ENCODE data around the gene ACSL6. TPM values are rescaled to one million over a fixed set of nuclear protein-coding genes. Genes with fewer than 3 reads are reported as not detected.
"Not testable (repeated sequence)": the region's sequence is repeated elsewhere in the genome, so short reads cannot be mapped to it uniquely, and the experiment has no call there.

Gene ACSL6
- total RNA-seq, 6 donors from 2014 or later = 0.61 to 1.2 (median 0.74) TPM; not detected in 1

GRCh38 chr5:131914472-131914871, 97.0 kb downstream of the ACSL6 start:
- Histone ChIP-seq H3K9me3 (no peaks in the 10 kb centered on the region), H3K4me1 (no peaks in the 10 kb centered on the region), H3K4me3 (no peak overlapping the region), H3K27ac (no peak overlapping the region), H3K36me3 (no peaks in the 10 kb centered on the region), H3K27me3 (no peaks in the 10 kb centered on the region)
- ATAC-seq (ENCODE audit: low FRiP score in 2 of 2) (no peak), DNase-seq (no peak)
- TF ChIP-seq EP300 (IDR thresholded peaks at IDR 0.05) (no peak), CTCF (IDR thresholded peaks at IDR 0.05) (no peak), POLR2A (IDR thresholded peaks at IDR 0.05) (no peak), POLR2AphosphoS5 (IDR thresholded peaks at IDR 0.05) (no peak)

- H3K4me1 ChIP-seq = no peaks in the 10 kb centered on the region
- H3K27ac ChIP-seq = no peak overlapping the region
- no peak for DNase-seq
- H3K36me3 ChIP-seq = no peaks in the 10 kb centered on the region
- no peaks in the 10 kb centered on the region for H3K9me3 ChIP-seq
- H3K27me3 ChIP-seq = no peaks in the 10 kb centered on the region
- 59 to 77% methylated on average over 3 of the region's 3 CpGs for WGBS, 2 donors
- no peak for ATAC-seq (ENCODE audit: low FRiP score in 2 of 2)
- H3K4me3 ChIP-seq = no peak overlapping the region
- TF ChIP-seq EP300 (IDR thresholded peaks at IDR 0.05) = no peak
- no peak for TF ChIP-seq POLR2AphosphoS5 (IDR thresholded peaks at IDR 0.05)
- no peak for TF ChIP-seq POLR2A (IDR thresholded peaks at IDR 0.05)
- no peak for TF ChIP-seq CTCF (IDR thresholded peaks at IDR 0.05)
Measured at GRCh38 chr5:131913603-131914002, 97.9 kb downstream of the ACSL6 start.

GRCh38 chr5:131906668-131907067, 104.8 kb downstream of the ACSL6 start:
- WGBS, 2 donors = 83 to 89% methylated on average over 2 of the region's 2 CpGs
- peaks cover 0 to 7% (median 3%) of the 10 kb centered on the region in 4 donors for H3K9me3 ChIP-seq
- H3K4me1 ChIP-seq = no peaks in the 10 kb centered on the region
- no peak for ATAC-seq (ENCODE audit: low FRiP score in 2 of 2)
- no peaks in the 10 kb centered on the region for H3K27me3 ChIP-seq
- TF ChIP-seq POLR2A (IDR thresholded peaks at IDR 0.05) = no peak
- no peak for TF ChIP-seq EP300 (IDR thresholded peaks at IDR 0.05)
- TF ChIP-seq CTCF (IDR thresholded peaks at IDR 0.05) = no peak
- no peak for TF ChIP-seq POLR2AphosphoS5 (IDR thresholded peaks at IDR 0.05)
- H3K4me3 ChIP-seq = no peak overlapping the region
- no peaks in the 10 kb centered on the region for H3K36me3 ChIP-seq
- H3K27ac ChIP-seq = no peak overlapping the region
- DNase-seq = no peak

GRCh38 chr5:131902266-131902665, 109.2 kb downstream of the ACSL6 start:
- not testable (repeated sequence) for DNase-seq; H3K36me3 ChIP-seq; H3K4me1 ChIP-seq; H3K4me3 ChIP-seq; H3K27me3 ChIP-seq; ATAC-seq (ENCODE audit: low FRiP score in 2 of 2); H3K9me3 ChIP-seq
- peak overlapping the region in 2 of 4 donors; percentile 63 for H3K27ac ChIP-seq
- WGBS, 2 donors = 70 to 71% methylated on average over 1 of the region's 1 CpG

Other genes with a start within 250 kb of the ACSL6 start
- 10 to 100 TPM; 34.4 to 58.7 (median 42.3) TPM for gene FNIP1, start 214.6 kb downstream of the ACSL6 start, total RNA-seq
- under 1 TPM in 1 of 6 donors, not detected in 5; 0.77 TPM for gene MEIKIN, start 66.0 kb downstream of the ACSL6 start, total RNA-seq
- gene IL3, start 49.0 kb upstream of the ACSL6 start, total RNA-seq = not detected
- gene CSF2, start 62.1 kb upstream of the ACSL6 start, total RNA-seq = 1 to 10 TPM in 5 of 6 donors, not detected in 1; 3.9 to 10.0 (median 4.4) TPM
- 10 to 100 TPM; 37.7 to 85.2 (median 57.5) TPM for gene P4HA2, start 216.2 kb upstream of the ACSL6 start, total RNA-seq
- gene PDLIM4, start 246.0 kb upstream of the ACSL6 start, total RNA-seq = 10 to 100 TPM in 4 of 6 donors, 1 to 10 TPM in 2; 3.3 to 14.2 (median 10.6) TPM